Fibroblast of lung (primary cell): Measurements from ENCODE around the gene GUCY1A2. TPM values are rescaled to one million over a fixed set of nuclear protein-coding genes. Genes with fewer than 3 reads are reported as not detected.

Source experiments
- DNase-seq, 2 donors: peaks; one replicate each; pipeline versions ENCODE4 v3.0.0 to v3.0.0-alpha.2; 2010; ENCODE audit warnings: low read depth in 2 of 2
- H2AFZ ChIP-seq: 2 replicates; pipeline ENCODE4 v1.5.1; 2012; ENCODE audit warnings: low read length, control low read depth, inconsistent platforms
- H3K27ac ChIP-seq: 2 replicates; pipeline ENCODE4 v1.5.1; 2011; ENCODE audit warnings: low read length, control low read depth; ENCODE audit not compliant: insufficient read depth
- H3K27me3 ChIP-seq: 2 replicates; pipeline ENCODE4 v1.5.1; 2011; ENCODE audit warnings: mild to moderate bottlenecking, low read length; ENCODE audit not compliant: control insufficient read depth, insufficient read depth
- H3K36me3 ChIP-seq: 2 replicates; pipeline ENCODE4 v1.5.1; 2011; ENCODE audit warnings: low read length; ENCODE audit not compliant: control insufficient read depth, insufficient read depth
- H3K4me1 ChIP-seq: 2 replicates; pipeline ENCODE4 v1.5.1; 2011; ENCODE audit warnings: low read length; ENCODE audit not compliant: control insufficient read depth, insufficient read depth; ENCODE audit errors: extremely low read depth
- H3K4me2 ChIP-seq: 2 replicates; pipeline ENCODE4 v1.5.1; 2011; ENCODE audit warnings: low read length, control low read depth; ENCODE audit not compliant: insufficient read depth; ENCODE audit errors: extremely low read depth
- H3K4me3 ChIP-seq, 4 experiments: fragments of 200-600 bp in 1 of 4; sonication (generic) in 1 of 4; replicated peaks in 1 of 4; 2 replicates each; pipeline ENCODE4 v1.5.1; 2011 to 2016; ENCODE audit warnings: low read length in 4 of 4, low read depth in 3 of 4, mild to moderate bottlenecking in 3 of 4, control low read depth in 2 of 4, inconsistent platforms in 1 of 4, mixed read lengths in 1 of 4; ENCODE audit not compliant: insufficient read depth in 1 of 4; ENCODE audit errors: control extremely low read depth in 1 of 4
- H3K79me2 ChIP-seq: 2 replicates; pipeline ENCODE4 v1.5.1; 2012; ENCODE audit warnings: mild to moderate bottlenecking, low read length, inconsistent platforms; ENCODE audit not compliant: control insufficient read depth, insufficient read depth
- H3K9ac ChIP-seq: 2 replicates; pipeline ENCODE4 v1.5.1; 2011; ENCODE audit warnings: mild to moderate bottlenecking, low read length, control low read depth; ENCODE audit not compliant: insufficient read depth
- H3K9me3 ChIP-seq: 2 replicates; pipeline ENCODE4 v1.5.1; 2012; ENCODE audit warnings: low read depth, low read length; ENCODE audit not compliant: control insufficient read depth, insufficient read depth
- H4K20me1 ChIP-seq: 2 replicates; pipeline ENCODE4 v1.5.1; 2011; ENCODE audit warnings: low read length; ENCODE audit not compliant: control insufficient read depth, insufficient read depth; ENCODE audit errors: extremely low read depth
- EZH2 ChIP-seq: IDR thresholded peaks from 2 replicates; pipeline ENCODE4 v1.5.1; 2012; ENCODE audit warnings: low read length, control low read depth, mild to moderate bottlenecking; ENCODE audit errors: missing control alignments
- polyA plus RNA-seq, 2 donors: library from polyadenylated mRNA; depleted of rRNA in 1 of 2; stranded (reverse) in 1 of 2; unstranded in 1 of 2; fragments of >200 nt; gene quantifications; 2 replicates each; pipeline ENCODE4 v1.2.1, GENCODE V29; 2011 to 2012; ENCODE audit warnings: missing spikeins in 1 of 2
- total RNA-seq: library from RNA; depleted of rRNA; stranded (reverse); fragments of >200 nt; gene quantifications from 2 replicates; pipeline ENCODE4 v1.2.1, GENCODE V29; 2014
- TF ChIP-seq, protein P1 (sequence below), 2 donors: IDR thresholded peaks in 1 of 2; conservative IDR thresholded peaks in 1 of 2; 1 replicate in 1 of 2; 2 replicates in 1 of 2; pipeline ENCODE4 v1.5.1; 2011 to 2012; ENCODE audit warnings: low read length in 2 of 2, control low read depth in 1 of 2, inconsistent platforms in 1 of 2, low read depth in 1 of 2, mild to moderate bottlenecking in 1 of 2

The GUCY1A2 gene
- total and polyA plus RNA-seq, 2 donors (not counting 1 experiment from before 2014, with no cell fraction given) = 0.50 to 1.4 TPM

GRCh38 chr11:106834567-106834966, 183.7 kb downstream of the GUCY1A2 start:
- Histone ChIP-seq H2AFZ (no peak overlapping the region), H3K4me3 (no peak overlapping the region), H3K4me1 (no peaks in the 10 kb centered on the region), H3K9me3 (no peaks in the 10 kb centered on the region), H3K27me3 (no peaks in the 10 kb centered on the region), H3K9ac (no peak overlapping the region), H3K4me2 (no peak overlapping the region), H3K36me3 (no peaks in the 10 kb centered on the region), H4K20me1 (no peaks in the 10 kb centered on the region), H3K79me2 (no peaks in the 10 kb centered on the region), H3K27ac (no peak overlapping the region)
- TF ChIP-seq EZH2 = no peak
- TF ChIP-seq, protein P1, sequence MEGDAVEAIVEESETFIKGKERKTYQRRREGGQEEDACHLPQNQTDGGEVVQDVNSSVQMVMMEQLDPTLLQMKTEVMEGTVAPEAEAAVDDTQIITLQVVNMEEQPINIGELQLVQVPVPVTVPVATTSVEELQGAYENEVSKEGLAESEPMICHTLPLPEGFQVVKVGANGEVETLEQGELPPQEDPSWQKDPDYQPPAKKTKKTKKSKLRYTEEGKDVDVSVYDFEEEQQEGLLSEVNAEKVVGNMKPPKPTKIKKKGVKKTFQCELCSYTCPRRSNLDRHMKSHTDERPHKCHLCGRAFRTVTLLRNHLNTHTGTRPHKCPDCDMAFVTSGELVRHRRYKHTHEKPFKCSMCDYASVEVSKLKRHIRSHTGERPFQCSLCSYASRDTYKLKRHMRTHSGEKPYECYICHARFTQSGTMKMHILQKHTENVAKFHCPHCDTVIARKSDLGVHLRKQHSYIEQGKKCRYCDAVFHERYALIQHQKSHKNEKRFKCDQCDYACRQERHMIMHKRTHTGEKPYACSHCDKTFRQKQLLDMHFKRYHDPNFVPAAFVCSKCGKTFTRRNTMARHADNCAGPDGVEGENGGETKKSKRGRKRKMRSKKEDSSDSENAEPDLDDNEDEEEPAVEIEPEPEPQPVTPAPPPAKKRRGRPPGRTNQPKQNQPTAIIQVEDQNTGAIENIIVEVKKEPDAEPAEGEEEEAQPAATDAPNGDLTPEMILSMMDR (conservative IDR thresholded peaks at IDR 0.05 in 1 of 2, IDR thresholded peaks at IDR 0.05 in 1 of 2; ENCODE audit: low read depth in 1 of 2, low read length in 2 of 2) = no peak
- no peak for DNase-seq

DNA sequence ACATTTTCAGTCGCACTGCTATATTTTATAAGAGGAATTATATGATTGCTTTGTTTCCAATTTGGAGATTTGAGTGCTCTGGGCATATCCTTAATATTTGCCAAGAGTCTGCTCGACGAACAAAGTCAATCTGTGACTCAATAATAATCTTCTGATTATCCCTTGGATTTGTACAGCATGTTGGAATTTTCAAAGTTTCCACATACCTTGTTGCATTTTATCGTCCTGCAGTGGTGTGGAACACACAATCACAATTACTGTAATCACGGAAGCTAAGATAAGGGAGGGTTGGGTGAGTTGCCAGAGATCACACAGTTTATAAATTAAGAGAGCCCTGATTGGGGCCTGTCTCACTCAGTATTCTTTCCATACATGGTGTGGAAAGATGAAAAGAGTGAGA, 189.3 kb downstream of the GUCY1A2 start:
- Histone ChIP-seq H3K4me1 (no peaks in the 10 kb centered on the region), H3K79me2 (no peaks in the 10 kb centered on the region), H3K27ac (no peak overlapping the region), H3K4me3 (no peak overlapping the region), H3K27me3 (no peaks in the 10 kb centered on the region), H2AFZ (no peak overlapping the region), H4K20me1 (no peaks in the 10 kb centered on the region), H3K36me3 (no peaks in the 10 kb centered on the region), H3K9ac (no peak overlapping the region), H3K9me3 (no peaks in the 10 kb centered on the region), H3K4me2 (no peak overlapping the region)
- DNase-seq = peak in 1 of 2 donors; percentile 35
- TF ChIP-seq, protein P1 (conservative IDR thresholded peaks at IDR 0.05 in 1 of 2, IDR thresholded peaks at IDR 0.05 in 1 of 2; ENCODE audit: low read depth in 1 of 2, low read length in 2 of 2) = no peak
- TF ChIP-seq EZH2 = no peak

DNA sequence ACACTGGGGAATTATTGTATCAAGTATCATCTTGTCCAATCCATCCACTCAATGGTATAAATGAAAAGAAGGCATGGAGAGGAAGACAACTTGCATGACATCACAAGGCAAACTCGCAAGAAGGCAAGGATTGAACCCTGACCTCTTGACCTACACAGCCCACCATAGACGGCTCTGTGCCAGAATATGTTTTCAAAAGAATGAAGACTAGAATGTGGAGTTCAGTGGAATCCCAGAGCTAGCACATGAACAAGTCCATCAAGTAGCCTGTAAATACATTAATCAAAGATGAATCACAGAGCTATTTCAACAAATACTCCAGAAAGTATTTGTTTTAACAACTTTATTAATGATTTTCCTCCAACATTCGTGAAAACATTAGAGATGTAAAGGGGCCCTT, 189.7 kb downstream of the GUCY1A2 start:
- H3K4me1 ChIP-seq = no peaks in the 10 kb centered on the region
- no peaks in the 10 kb centered on the region for H3K79me2 ChIP-seq
- H3K27me3 ChIP-seq = no peaks in the 10 kb centered on the region
- no peak overlapping the region for H3K9ac ChIP-seq
- TF ChIP-seq, protein P1 (conservative IDR thresholded peaks at IDR 0.05 in 1 of 2, IDR thresholded peaks at IDR 0.05 in 1 of 2; ENCODE audit: low read depth in 1 of 2, low read length in 2 of 2) = no peak
- TF ChIP-seq EZH2 = no peak
- no peaks in the 10 kb centered on the region for H3K36me3 ChIP-seq
- no peaks in the 10 kb centered on the region for H4K20me1 ChIP-seq
- no peaks in the 10 kb centered on the region for H3K9me3 ChIP-seq
- no peak overlapping the region for H3K27ac ChIP-seq
- H3K4me2 ChIP-seq = no peak overlapping the region
- H2AFZ ChIP-seq = no peak overlapping the region
- DNase-seq = peak in 1 of 2 donors; percentile 29
- H3K4me3 ChIP-seq = no peak overlapping the region
